Astrocyte (in vitro differentiated cells and primary cell): Measurements from ENCODE around the gene AKAP13. TPM values are rescaled to one million over a fixed set of nuclear protein-coding genes. Genes with fewer than 3 reads are reported as not detected.

ENCODE experiments used
- DNase-seq: peaks from one replicate; pipeline ENCODE4 v3.0.0-alpha.2; 2010; ENCODE audit warnings: low read depth
- FAIRE-seq: peaks from 2 replicates; lab custom pipeline; 2011; peaks lifted over from hg19 to GRCh38; lab: Jason Lieb, UNC
- H2AFZ ChIP-seq: 2 replicates; pipeline ENCODE4 v1.6.0; 2012; ENCODE audit warnings: low read depth, low read length, inconsistent platforms
- H3K27ac ChIP-seq: 2 replicates; pipeline ENCODE4 v1.5.1; 2011; ENCODE audit warnings: low read depth, low read length, inconsistent platforms
- H3K27me3 ChIP-seq: 2 replicates; pipeline ENCODE4 v1.6.0; 2011; ENCODE audit warnings: low read length, inconsistent platforms; ENCODE audit not compliant: insufficient read depth
- H3K36me3 ChIP-seq: 2 replicates; pipeline ENCODE4 v1.5.1; 2011; ENCODE audit warnings: low read length, inconsistent platforms; ENCODE audit not compliant: insufficient read depth
- H3K4me1 ChIP-seq: 2 replicates; pipeline ENCODE4 v1.5.1; 2011; ENCODE audit warnings: low read length, inconsistent platforms; ENCODE audit not compliant: insufficient read depth
- H3K4me2 ChIP-seq: 2 replicates; pipeline ENCODE4 v1.6.0; 2012; ENCODE audit warnings: low read length, inconsistent platforms
- H3K4me3 ChIP-seq: 2 replicates; pipeline ENCODE4 v1.5.1; 2011; ENCODE audit warnings: low read depth, mild to moderate bottlenecking, low read length, inconsistent platforms; ENCODE audit not compliant: insufficient read depth
- H3K79me2 ChIP-seq: 2 replicates; pipeline ENCODE4 v1.6.0; 2012; ENCODE audit warnings: mild to moderate bottlenecking, low read length, inconsistent platforms; ENCODE audit not compliant: insufficient read depth
- H3K9ac ChIP-seq: 2 replicates; pipeline ENCODE4 v1.6.0; 2012; ENCODE audit warnings: mild to moderate bottlenecking, low read length, inconsistent platforms
- H3K9me3 ChIP-seq: 2 replicates; pipeline ENCODE4 v1.5.1; 2012; ENCODE audit warnings: low read depth, mild to moderate bottlenecking, low read length, inconsistent platforms; ENCODE audit not compliant: insufficient read depth
- H4K20me1 ChIP-seq: 2 replicates; pipeline ENCODE4 v1.6.0; 2012; ENCODE audit warnings: low read length, inconsistent platforms; ENCODE audit not compliant: insufficient read depth
- H3K27ac Mint-ChIP-seq: one replicate; pipeline ENCODE4 v1.8.0; 2021; ENCODE audit warnings: mild to moderate bottlenecking, mixed read lengths; ENCODE audit not compliant: unreplicated experiment
- H3K27me3 Mint-ChIP-seq: one replicate; pipeline ENCODE4 v1.8.0; 2021; ENCODE audit warnings: low read depth, mixed read lengths; ENCODE audit not compliant: unreplicated experiment
- H3K36me3 Mint-ChIP-seq: one replicate; pipeline ENCODE4 v1.8.0; 2021; ENCODE audit warnings: low read depth, mixed read lengths; ENCODE audit not compliant: unreplicated experiment
- H3K4me1 Mint-ChIP-seq: one replicate; pipeline ENCODE4 v1.8.0; 2021; ENCODE audit warnings: low read depth, mixed read lengths; ENCODE audit not compliant: unreplicated experiment
- H3K4me3 Mint-ChIP-seq: one replicate; pipeline ENCODE4 v1.8.0; 2021; ENCODE audit warnings: mild to moderate bottlenecking, moderate library complexity, mixed read lengths; ENCODE audit not compliant: unreplicated experiment
- H3K9me3 Mint-ChIP-seq: one replicate; pipeline ENCODE4 v1.8.0; 2021; ENCODE audit warnings: mild to moderate bottlenecking, mixed read lengths; ENCODE audit not compliant: unreplicated experiment
- EZH2 ChIP-seq: IDR thresholded peaks from 2 replicates; pipeline ENCODE4 v1.6.1; 2012; ENCODE audit warnings: mild to moderate bottlenecking, low read length, inconsistent platforms; ENCODE audit not compliant: insufficient read depth
- total RNA-seq: library from RNA; stranded (reverse); gene quantifications from 2 replicates; pipeline ENCODE4 v1.2.1, GENCODE V29; 2021
- TF ChIP-seq, protein P1 (sequence below): IDR thresholded peaks from 2 replicates; pipeline ENCODE4 v1.5.1; 2011; ENCODE audit warnings: low read depth, mild to moderate bottlenecking, inconsistent platforms, low read length, moderate library complexity; ENCODE audit not compliant: insufficient read depth

The AKAP13 gene
- total RNA-seq, 1 donor from 2014 or later = 98.2 TPM

DNA sequence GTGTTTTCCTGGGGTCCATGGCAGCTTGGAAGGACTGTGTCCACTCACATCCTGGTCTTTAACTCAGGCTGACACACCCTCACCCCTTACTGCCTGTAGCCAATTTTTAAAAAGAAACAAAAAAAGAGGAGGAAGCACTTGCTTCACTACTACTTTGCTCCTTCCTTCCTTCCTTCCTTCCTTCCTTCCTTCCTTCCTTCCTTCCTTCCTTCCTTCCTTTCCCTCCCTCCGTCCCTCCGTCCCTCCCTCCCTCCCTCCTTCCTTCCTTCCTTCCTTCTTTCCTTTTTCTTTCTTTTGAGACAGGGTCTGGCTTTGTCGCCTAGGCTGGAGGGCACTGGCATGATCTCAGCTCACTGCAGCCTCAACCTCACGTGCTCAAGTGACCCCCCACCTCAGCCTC, 25.5 kb upstream of the AKAP13 start:
- Histone ChIP-seq H3K4me2 (peak overlapping the region; percentile 62), H3K79me2 (no peaks in the 10 kb centered on the region), H2AFZ (peak overlapping the region; percentile 64), H3K27ac (peak overlapping the region; percentile 68), H3K36me3 (no peaks in the 10 kb centered on the region), H3K4me1 (peaks cover 10% of the 10 kb centered on the region), H4K20me1 (no peaks in the 10 kb centered on the region), H3K9ac (peak overlapping the region; percentile 47), H3K27me3 (no peaks in the 10 kb centered on the region), H3K9me3 (no peaks in the 10 kb centered on the region), H3K4me3 (no peak overlapping the region)
- DNase-seq (no peak), FAIRE-seq (no peak)
- Mint-ChIP-seq H3K27ac (peak overlapping the region; percentile 84), H3K27me3 (no peaks in the 10 kb centered on the region), H3K9me3 (no peaks in the 10 kb centered on the region), H3K4me1 (peaks cover 25% of the 10 kb centered on the region), H3K36me3 (no peaks in the 10 kb centered on the region), H3K4me3 (no peak overlapping the region)
- TF ChIP-seq EZH2 = no peak
- TF ChIP-seq, protein P1, sequence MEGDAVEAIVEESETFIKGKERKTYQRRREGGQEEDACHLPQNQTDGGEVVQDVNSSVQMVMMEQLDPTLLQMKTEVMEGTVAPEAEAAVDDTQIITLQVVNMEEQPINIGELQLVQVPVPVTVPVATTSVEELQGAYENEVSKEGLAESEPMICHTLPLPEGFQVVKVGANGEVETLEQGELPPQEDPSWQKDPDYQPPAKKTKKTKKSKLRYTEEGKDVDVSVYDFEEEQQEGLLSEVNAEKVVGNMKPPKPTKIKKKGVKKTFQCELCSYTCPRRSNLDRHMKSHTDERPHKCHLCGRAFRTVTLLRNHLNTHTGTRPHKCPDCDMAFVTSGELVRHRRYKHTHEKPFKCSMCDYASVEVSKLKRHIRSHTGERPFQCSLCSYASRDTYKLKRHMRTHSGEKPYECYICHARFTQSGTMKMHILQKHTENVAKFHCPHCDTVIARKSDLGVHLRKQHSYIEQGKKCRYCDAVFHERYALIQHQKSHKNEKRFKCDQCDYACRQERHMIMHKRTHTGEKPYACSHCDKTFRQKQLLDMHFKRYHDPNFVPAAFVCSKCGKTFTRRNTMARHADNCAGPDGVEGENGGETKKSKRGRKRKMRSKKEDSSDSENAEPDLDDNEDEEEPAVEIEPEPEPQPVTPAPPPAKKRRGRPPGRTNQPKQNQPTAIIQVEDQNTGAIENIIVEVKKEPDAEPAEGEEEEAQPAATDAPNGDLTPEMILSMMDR = no peak

DNA sequence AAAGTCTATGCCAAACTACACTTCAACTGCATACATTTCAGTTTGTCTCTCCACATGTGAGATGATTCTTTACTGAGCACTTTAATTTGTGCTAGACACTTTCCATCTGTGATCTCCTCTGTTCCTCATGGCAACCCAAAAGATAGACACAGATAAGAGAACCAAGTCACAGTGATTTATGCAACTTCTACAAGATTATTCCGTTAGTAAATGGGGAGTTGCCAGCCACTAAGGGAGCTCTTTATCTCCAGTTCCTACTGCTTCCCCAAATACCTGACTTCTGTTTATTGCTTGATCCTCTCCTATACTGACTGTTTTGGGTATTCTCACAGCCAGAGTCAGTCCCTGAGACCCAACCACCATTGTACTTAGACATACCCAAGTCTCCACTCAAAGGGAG, 24.1 kb upstream of the AKAP13 start:
- Mint-ChIP-seq H3K36me3 (no peaks in the 10 kb centered on the region), H3K4me1 (peaks cover 26% of the 10 kb centered on the region), H3K27me3 (no peaks in the 10 kb centered on the region), H3K9me3 (no peaks in the 10 kb centered on the region), H3K4me3 (no peak overlapping the region), H3K27ac (no peak overlapping the region)
- FAIRE-seq = no peak
- H3K36me3 ChIP-seq = no peaks in the 10 kb centered on the region
- H3K4me3 ChIP-seq = no peak overlapping the region
- H3K27me3 ChIP-seq = no peaks in the 10 kb centered on the region
- no peak overlapping the region for H3K4me2 ChIP-seq
- no peaks in the 10 kb centered on the region for H3K9me3 ChIP-seq
- peaks cover 10% of the 10 kb centered on the region for H3K4me1 ChIP-seq
- no peaks in the 10 kb centered on the region for H4K20me1 ChIP-seq
- H2AFZ ChIP-seq = no peak overlapping the region
- H3K79me2 ChIP-seq = no peaks in the 10 kb centered on the region
- no peak for DNase-seq
- no peak overlapping the region for H3K9ac ChIP-seq
- TF ChIP-seq, protein P1 = no peak
- TF ChIP-seq EZH2 = no peak
- H3K27ac ChIP-seq = no peak overlapping the region

DNA sequence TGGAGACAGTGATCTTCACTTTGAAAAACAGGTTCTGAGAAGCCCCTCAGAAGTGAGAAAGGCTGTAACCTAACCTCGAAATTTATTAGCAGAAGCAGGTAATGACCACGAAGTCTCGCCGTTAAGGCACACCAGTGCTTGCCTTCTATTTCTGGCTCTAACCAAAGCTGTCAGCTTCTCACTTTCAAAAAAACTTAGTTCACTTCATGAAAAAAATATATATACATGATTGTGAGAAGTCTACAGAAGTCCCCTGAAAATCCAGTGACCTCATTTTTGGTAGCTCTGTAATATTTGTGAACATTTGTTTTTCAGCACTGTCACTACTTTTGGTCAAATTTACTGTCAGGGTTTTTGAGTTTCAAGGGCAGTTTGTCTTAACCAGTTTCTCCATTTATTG, 19.1 kb upstream of the AKAP13 start:
- H4K20me1 ChIP-seq = no peaks in the 10 kb centered on the region
- H3K9me3 ChIP-seq = no peaks in the 10 kb centered on the region
- H3K4me1 Mint-ChIP-seq = peaks cover 13% of the 10 kb centered on the region
- no peak overlapping the region for H3K4me2 ChIP-seq
- H3K4me3 ChIP-seq = no peak overlapping the region
- FAIRE-seq = no peak
- no peak overlapping the region for H3K27ac Mint-ChIP-seq
- H3K27me3 ChIP-seq = no peaks in the 10 kb centered on the region
- H2AFZ ChIP-seq = no peak overlapping the region
- H3K36me3 ChIP-seq = no peaks in the 10 kb centered on the region
- no peaks in the 10 kb centered on the region for H3K4me1 ChIP-seq
- no peak for DNase-seq
- H3K36me3 Mint-ChIP-seq = no peaks in the 10 kb centered on the region
- no peaks in the 10 kb centered on the region for H3K79me2 ChIP-seq
- no peak overlapping the region for H3K27ac ChIP-seq
- H3K4me3 Mint-ChIP-seq = no peak overlapping the region
- no peaks in the 10 kb centered on the region for H3K9me3 Mint-ChIP-seq
- H3K9ac ChIP-seq = no peak overlapping the region
- H3K27me3 Mint-ChIP-seq = peaks cover 3% of the 10 kb centered on the region
- TF ChIP-seq, protein P1 = no peak
- no peak for TF ChIP-seq EZH2
